HG03457 (cell line): Measurements from ENCODE around the gene FAM237B.

ENCODE experiments used
- ATAC-seq: cut with Tn5 transposase; IDR thresholded peaks from one replicate; pipeline ENCODE4 v1.9.1; 2021; ENCODE audit warnings: moderate number of reproducible peaks; ENCODE audit not compliant: unreplicated experiment

FAM237B gene

DNA sequence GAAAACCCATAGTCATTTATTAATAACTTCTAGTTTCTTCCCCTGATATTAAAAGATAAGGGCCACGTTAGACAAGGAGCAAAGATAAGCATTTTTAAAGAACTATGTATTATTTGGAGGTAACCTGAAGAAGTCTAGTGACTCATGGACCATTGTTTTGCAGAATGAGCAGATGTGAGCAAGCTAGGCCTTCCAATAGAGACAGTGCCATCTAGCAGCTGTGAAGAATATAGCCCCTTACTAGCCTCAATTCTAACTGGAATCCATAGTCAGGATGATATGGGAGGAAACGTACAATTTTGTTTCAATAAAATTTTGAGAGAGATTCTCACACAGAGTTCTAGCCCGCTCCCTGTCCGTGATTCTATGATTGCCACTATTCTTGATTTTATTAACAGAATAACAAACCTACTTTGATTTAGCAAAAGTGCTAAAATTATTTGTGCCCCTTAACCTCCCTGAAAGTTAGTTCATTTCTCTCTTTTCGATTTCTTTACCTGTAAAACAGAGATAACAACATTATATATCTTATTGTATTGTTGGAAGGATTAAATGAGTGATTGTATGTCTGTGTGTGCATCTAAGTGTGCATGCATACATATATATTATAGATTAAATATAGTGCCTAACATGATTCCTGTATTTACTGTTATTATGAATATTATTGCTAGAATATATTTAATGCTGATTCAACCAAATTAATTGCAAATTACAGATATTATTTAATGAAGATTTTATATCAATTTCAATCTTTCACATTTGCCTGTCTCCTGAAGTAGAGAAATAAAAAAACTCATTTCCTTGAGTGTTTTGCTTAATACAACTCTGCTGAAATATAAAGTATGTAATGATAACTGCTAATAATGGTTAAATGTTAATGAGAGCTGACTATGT lies 22.7 kb downstream of the FAM237B start:
- peak; percentile 80 for ATAC-seq

GRCh38 chr7:90290244-90291113 lies 30.6 kb downstream of the FAM237B start:
- no peak for ATAC-seq

DNA sequence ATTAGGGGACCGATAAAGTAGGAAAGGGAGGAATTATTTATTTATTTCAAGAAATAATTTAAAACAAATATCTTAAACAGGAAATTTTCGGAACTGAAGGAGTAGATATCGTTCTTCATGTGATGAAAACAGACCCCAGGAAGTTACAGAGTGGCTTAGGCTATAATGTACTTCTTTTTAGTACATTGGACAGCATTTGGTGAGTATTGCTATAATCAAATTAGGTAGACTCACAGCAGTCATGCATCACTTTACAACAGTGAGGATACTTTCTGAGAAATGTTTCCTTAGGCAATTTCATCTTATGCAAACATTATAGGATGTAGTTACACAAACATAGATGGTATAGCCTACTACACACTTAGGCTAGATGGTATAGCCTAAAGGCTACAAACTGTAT lies 33.0 kb downstream of the FAM237B start:
- ATAC-seq, result no peak

DNA sequence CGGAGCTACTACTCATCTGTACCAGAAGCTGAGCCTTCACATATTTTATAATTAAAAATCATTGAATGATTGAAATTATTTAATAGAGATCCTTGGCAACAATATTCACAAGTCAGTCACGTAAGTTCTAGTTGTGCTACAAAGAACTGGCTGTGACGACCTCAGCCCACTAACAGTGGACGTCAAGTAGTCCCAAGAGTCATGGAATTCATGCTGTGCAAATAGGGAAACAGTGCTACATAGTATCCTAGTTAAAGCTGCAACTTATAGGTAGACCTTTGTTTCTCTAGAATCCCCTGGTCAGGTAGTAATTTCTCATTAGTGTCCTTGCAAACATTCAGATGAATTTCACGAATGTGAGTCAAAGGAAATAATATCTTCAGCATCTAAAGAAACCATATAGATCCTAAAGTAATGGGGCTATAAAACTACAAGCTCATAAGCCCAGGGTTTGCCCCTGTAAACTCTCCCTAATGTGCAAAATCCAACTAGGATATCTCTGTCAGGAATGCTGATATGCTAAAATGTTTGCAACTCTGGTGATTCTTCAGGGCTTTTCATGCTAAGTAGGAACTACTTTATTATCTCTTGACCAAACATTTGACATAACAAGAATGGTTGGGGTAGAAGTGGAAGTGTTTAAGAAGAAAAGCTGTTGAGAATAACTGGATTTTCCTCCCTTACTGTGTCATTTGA lies 44.9 kb downstream of the FAM237B start:
- ATAC-seq, result no peak

GRCh38 chr7:90274161-90274560 lies 46.9 kb downstream of the FAM237B start:
- no peak for ATAC-seq

GRCh38 chr7:90272242-90272641 lies 48.9 kb downstream of the FAM237B start:
- no peak for ATAC-seq

GRCh38 chr7:90271753-90272152 lies 49.4 kb downstream of the FAM237B start:
- no peak for ATAC-seq

- ATAC-seq, result no peak
Measured at GRCh38 chr7:90270431-90271178, 50.5 kb downstream of the FAM237B start.

GRCh38 chr7:90269163-90269562 lies 51.9 kb downstream of the FAM237B start:
- no peak for ATAC-seq

- no peak for ATAC-seq
Measured at GRCh38 chr7:90267263-90267858, 53.7 kb downstream of the FAM237B start.

GRCh38 chr7:90266808-90267207 lies 54.3 kb downstream of the FAM237B start:
- ATAC-seq, result no peak
